Peyer's patch (tissue), 4 donors: ENCODE data around the gene RSPH10B2. TPM values are rescaled to one million over a fixed set of nuclear protein-coding genes. Genes with fewer than 3 reads are reported as not detected.
"Not testable (repeated sequence)": the region's sequence is repeated elsewhere in the genome, so short reads cannot be mapped to it uniquely, and the experiment has no call there.

Experiments used
- DNase-seq, 3 donors: peaks; one replicate each; pipeline ENCODE4 v3.0.0-alpha.2; 2017 to 2019
- H3K27ac ChIP-seq, 4 donors: fragments of 200-600 bp; sonication (generic); one replicate each; pipeline ENCODE4 v1.5.1; 2016 to 2019
- H3K27me3 ChIP-seq, 2 donors: fragments of 200-600 bp; sonication (generic); one replicate each; pipeline ENCODE4 v1.5.1; 2019
- H3K36me3 ChIP-seq, 3 donors: fragments of 200-600 bp; sonication (generic); one replicate each; pipeline ENCODE4 v1.5.1; 2016 to 2019
- H3K4me1 ChIP-seq, 4 donors: fragments of 200-600 bp; sonication (generic); one replicate each; pipeline ENCODE4 v1.5.1; 2016 to 2019
- H3K4me3 ChIP-seq, 4 donors: fragments of 200-600 bp; sonication (generic); 1 replicate in 3 of 4; 2 replicates in 1 of 4; pipeline ENCODE4 v1.5.1; 2016 to 2019; ENCODE audit warnings: mild to moderate bottlenecking in 1 of 4
- H3K9me3 ChIP-seq, 4 donors: fragments of 200-600 bp; sonication (generic); one replicate each; pipeline ENCODE4 v1.5.1; 2016 to 2019; ENCODE audit warnings: mild to moderate bottlenecking in 1 of 4
- CTCF ChIP-seq, 6 experiments: fragments of 450-650 bp in 4 of 6; fragments of 200-600 bp in 2 of 6; sonication (generic) in 1 of 6; IDR thresholded peaks; one replicate each; pipeline ENCODE4 v1.5.1; 2017 to 2019; ENCODE audit warnings: antibody characterized with exemption in 6 of 6, mild to moderate bottlenecking in 3 of 6, moderate library complexity in 1 of 6
- POLR2A ChIP-seq, 2 donors: fragments of 450-650 bp; IDR thresholded peaks; one replicate each; pipeline ENCODE4 v1.5.1; 2017; ENCODE audit warnings: antibody characterized with exemption in 2 of 2, mild to moderate bottlenecking in 2 of 2, moderate library complexity in 2 of 2
- total RNA-seq, 4 donors: library from RNA; depleted of rRNA; stranded (reverse); fragments of >200 nt; gene quantifications; one replicate each; pipeline ENCODE4 v1.1.0, GENCODE V29; 2016

RSPH10B2 gene
- total RNA-seq = not detected

- not testable (repeated sequence) for H3K9me3 ChIP-seq, H3K4me1 ChIP-seq, H3K4me3 ChIP-seq, DNase-seq, H3K27me3 ChIP-seq, H3K36me3 ChIP-seq, H3K27ac ChIP-seq
Measured at GRCh38 chr7:6753964-6754363, at the start of gene RSPH10B2. Gene RSPH10B2 (plus strand): TSS chr7:6754103. CDS start chr7:6757678, 3,575 bp downstream.

- Histone ChIP-seq H3K27me3 (no peaks in the 10 kb centered on the region), H3K27ac (peak overlapping the region; percentile 83 to 92 (median 86)), H3K4me1 (peaks cover 0 to 9% (median 6%) of the 10 kb centered on the region in 4 donors), H3K4me3 (peak overlapping the region; percentile 78 to 100 (median 86)), H3K9me3 (no peaks in the 10 kb centered on the region), H3K36me3 (peaks cover 0 to 36% (median 1%) of the 10 kb centered on the region in 3 donors)
- no peak for TF ChIP-seq CTCF (IDR thresholded peaks at IDR 0.05)
- TF ChIP-seq POLR2A (IDR thresholded peaks at IDR 0.05) = no peak
- DNase-seq = peak; percentile 20 to 61 (median 54)
Measured at GRCh38 chr7:6705959-6706665, 47.8 kb upstream of the RSPH10B2 start.

DNA sequence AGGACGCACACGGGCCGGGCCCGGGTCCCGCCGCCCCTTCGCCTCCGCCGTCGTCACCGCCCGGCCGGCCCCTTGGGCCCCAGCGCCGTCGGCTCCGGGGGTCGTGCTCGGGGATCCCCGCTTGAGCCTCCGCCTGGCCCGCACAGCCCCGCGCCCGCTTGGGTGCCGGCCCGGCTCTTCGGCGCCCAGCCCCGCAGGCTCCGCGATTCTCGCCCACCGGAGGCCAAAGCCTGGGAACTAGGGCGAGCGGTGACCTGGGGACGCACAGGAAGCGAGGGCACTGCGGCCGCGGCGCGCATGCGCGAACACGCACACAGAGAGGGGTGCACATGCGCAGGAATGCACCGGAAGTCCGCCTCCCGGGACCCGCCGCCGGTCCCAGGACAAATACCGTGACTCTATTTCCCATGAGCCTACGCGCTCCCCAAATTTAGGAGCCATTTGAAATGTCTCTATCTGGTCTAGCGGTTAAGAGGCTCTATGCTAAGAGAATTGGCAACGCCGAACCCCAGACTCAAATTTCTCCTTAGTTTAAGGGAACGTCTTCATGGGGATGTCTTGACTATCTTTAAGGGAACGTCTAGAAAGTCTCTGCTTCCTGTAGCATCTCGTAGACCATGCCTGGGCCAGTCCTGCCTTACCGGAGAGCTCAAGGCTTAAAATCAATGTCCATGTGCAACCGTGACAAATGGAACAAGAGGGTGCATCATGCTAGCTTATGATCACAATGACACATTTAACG is 47.1 kb upstream of the RSPH10B2 start, which contains the start of gene ZNF12:
Gene ZNF12 (minus strand): TSS at position 282 of the 742 bp plus-strand sequence. CDS start 1,774 bp downstream, outside the sequence.
- H3K27me3 ChIP-seq = no peaks in the 10 kb centered on the region
- no peaks in the 10 kb centered on the region for H3K9me3 ChIP-seq
- H3K4me3 ChIP-seq = peak within 1 kb of the TSS; percentile 78 to 100 (median 86)
- H3K4me1 ChIP-seq = peaks cover 0 to 9% (median 6%) of the 10 kb centered on the region in 4 donors
- TF ChIP-seq POLR2A (IDR thresholded peaks at IDR 0.05) = peak; percentile 47 to 62
- peak in 1 of 6 experiments; percentile 5 for TF ChIP-seq CTCF (IDR thresholded peaks at IDR 0.05)
- peaks cover 0 to 28% (median 0%) of the 10 kb centered on the region in 3 donors for H3K36me3 ChIP-seq
- peak; percentile 94 to 98 (median 96) for DNase-seq
- H3K27ac ChIP-seq = peak within 1 kb of the TSS; percentile 83 to 92 (median 86)

GRCh38 chr7:6708304-6708703 is 45.6 kb upstream of the RSPH10B2 start:
- no peaks in the 10 kb centered on the region for H3K9me3 ChIP-seq
- TF ChIP-seq POLR2A (IDR thresholded peaks at IDR 0.05) (no peak), CTCF (IDR thresholded peaks at IDR 0.05) (no peak)
- no peak for DNase-seq

GRCh38 chr7:6709808-6710207 is 44.1 kb upstream of the RSPH10B2 start:
- Histone ChIP-seq H3K27me3 (no peaks in the 10 kb centered on the region), H3K4me3 (no peak overlapping the region), H3K9me3 (no peaks in the 10 kb centered on the region), H3K27ac (no peak overlapping the region), H3K36me3 (peaks cover 0 to 7% (median 0%) of the 10 kb centered on the region in 3 donors), H3K4me1 (peaks cover 0 to 9% (median 6%) of the 10 kb centered on the region in 4 donors)
- TF ChIP-seq CTCF (IDR thresholded peaks at IDR 0.05) = no peak
- no peak for TF ChIP-seq POLR2A (IDR thresholded peaks at IDR 0.05)
- no peak for DNase-seq

More at GRCh38 chr7:6708304-6708703, 45.6 kb upstream of the RSPH10B2 start:
- peaks cover 0 to 9% (median 6%) of the 10 kb centered on the region in 4 donors for H3K4me1 ChIP-seq
- no peak overlapping the region for H3K27ac ChIP-seq
- no peak overlapping the region for H3K4me3 ChIP-seq
- no peaks in the 10 kb centered on the region for H3K27me3 ChIP-seq
- peaks cover 0 to 19% (median 0%) of the 10 kb centered on the region in 3 donors for H3K36me3 ChIP-seq

- Histone ChIP-seq H3K27me3 (no peaks in the 10 kb centered on the region), H3K4me3 (no peak overlapping the region), H3K27ac (no peak overlapping the region), H3K36me3 (no peaks in the 10 kb centered on the region), H3K4me1 (no peaks in the 10 kb centered on the region), H3K9me3 (no peaks in the 10 kb centered on the region)
- DNase-seq = no peak
- TF ChIP-seq CTCF (IDR thresholded peaks at IDR 0.05) (no peak), POLR2A (IDR thresholded peaks at IDR 0.05) (no peak)
Measured at GRCh38 chr7:6714360-6714759, 39.5 kb upstream of the RSPH10B2 start.

DNA sequence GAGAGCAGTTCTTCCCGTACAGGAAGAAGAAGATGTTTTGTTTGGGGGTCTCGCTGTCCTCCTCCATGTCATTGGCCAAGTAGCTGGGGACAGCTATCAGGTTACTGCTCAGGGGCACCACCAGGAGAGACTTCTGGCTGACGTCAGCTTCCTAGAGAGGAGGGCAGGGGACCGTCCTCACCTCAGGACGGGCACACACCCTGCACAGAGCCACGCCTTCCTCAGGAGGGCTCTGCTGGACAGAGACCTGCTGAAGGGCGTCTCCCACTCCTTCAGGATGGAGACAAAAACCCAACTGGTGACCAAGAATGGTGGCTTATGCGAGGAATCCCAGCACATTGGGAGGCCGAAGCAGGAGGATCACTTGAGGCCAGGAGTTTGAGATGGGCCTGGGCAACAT is 38.0 kb upstream of the RSPH10B2 start:
- DNase-seq, H3K36me3 ChIP-seq, H3K9me3 ChIP-seq, H3K4me1 ChIP-seq, H3K27ac ChIP-seq, H3K27me3 ChIP-seq, H3K4me3 ChIP-seq: not testable (repeated sequence)
